GM21737 (cell line): Measurements from ENCODE around the gene FBXO9.

Experiments used
- ATAC-seq: cut with Tn5 transposase; IDR thresholded peaks from one replicate; pipeline ENCODE4 v1.9.1; 2021; ENCODE audit warnings: mild to moderate bottlenecking, moderate library complexity; ENCODE audit not compliant: unreplicated experiment

Gene FBXO9

DNA sequence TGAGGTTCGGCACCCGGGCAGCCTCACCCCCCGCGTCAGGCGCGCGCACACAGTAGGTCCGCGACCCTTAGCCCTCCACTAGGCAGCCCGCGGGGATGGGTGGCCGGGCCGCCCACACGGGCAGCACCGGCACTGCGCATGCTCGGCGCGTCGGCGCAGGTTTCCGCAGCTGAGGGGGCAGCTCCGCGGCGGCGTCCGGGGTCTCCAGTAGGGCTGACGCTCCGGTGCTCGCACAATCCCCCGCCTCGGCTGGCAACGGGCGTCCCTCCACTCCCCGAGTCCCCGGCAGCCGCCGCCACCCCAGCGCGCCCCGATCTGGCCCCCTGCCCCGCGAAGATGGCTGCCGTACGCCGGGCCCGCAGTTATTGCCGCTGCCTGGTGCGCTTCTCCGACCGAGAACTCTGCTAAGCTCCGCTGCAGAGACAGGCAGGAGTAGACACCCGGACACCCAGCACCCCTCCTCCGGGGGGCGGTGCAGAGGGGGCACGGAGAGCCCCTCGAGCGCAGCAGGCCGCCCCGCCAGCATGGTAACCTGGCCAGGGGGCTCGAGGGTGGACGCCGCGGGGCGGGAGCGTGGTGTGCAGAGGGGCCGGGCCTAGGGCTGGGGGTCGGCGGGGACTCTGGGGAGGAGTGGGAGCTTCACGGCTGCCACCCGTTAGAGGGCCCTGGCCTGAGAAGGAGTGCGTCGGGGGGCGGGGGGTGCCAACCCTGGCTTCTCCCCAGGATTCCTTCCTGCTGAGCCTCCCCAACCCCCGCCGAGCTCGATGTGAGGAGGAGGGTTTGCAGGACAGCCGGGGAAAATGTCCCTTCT lies at the start of gene FBXO9:
Gene FBXO9 (plus strand): TSS at position 139 of the 811 bp plus-strand sequence. CDS start 386 bp downstream, at position 525.
- peak; percentile 40 for ATAC-seq

DNA sequence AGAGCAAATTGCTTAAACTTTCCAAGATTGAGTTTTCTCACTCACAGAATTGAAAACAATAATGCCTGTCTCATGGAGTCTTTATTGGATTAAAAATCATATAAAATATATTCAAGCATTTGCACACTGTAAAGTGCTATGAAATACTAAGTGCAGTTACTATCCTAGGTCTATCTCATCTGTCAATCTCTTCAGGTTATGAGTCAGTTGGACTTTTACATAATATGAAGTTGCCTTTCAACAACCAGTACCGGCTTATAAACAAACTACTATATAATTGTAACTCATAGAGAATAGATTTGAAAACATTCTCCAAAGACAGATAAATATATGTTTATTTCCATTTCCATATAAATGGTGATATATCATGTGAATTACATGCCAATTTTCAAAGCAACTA lies 49.7 kb upstream of the FBXO9 start:
- ATAC-seq, result no peak

DNA sequence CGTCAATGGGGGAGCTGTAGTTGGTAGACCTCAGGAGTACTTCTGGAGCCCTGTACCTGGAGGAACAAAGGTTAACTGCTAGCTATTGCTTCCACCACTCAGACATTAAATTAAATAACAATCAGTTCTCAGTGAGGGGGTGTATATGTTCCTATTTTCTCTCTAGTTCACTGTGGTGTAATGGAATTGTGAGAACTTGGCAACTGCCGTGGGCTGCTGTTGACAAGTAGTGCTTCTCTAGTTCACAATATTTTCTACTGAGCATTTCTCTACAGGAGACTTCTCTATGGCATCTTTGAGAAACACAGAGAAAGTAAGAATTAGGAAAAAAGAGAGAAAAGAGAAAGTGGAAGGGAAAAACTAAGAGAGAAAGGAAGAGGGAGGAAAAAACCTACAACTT lies 46.8 kb upstream of the FBXO9 start:
- no peak for ATAC-seq

DNA sequence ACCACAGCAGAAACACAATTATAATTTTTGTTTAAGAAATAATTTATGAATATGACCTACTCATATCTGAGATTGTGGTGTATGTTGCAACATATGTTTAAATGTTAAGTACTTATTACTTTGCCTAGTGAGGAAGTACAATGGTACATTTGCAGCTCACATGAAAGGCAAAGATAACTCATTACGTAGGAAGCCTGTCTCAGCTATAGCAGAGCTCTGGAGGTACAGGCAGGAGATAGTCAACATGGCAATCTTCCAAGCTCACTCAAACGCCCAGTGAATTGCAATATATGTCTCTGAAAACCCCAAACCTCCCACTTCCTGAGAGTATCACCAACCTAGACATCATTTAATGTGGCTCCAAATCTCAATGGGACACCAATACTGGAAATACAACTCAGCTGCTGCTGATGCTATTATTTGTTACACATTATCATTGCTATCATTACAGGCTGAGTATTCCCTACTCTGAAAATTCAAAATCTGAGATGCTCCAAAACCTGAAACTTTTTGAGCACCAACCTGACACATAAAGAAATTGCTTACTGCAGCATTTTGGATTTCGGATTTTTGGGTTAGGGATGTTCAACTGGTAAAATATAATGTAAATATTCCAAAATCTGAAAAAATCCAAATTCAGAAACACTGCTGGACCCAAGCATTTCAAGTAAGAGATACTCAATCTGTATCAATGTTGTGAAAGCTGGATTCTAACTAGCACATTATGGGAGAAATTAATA lies 45.0 kb upstream of the FBXO9 start:
- no peak for ATAC-seq

DNA sequence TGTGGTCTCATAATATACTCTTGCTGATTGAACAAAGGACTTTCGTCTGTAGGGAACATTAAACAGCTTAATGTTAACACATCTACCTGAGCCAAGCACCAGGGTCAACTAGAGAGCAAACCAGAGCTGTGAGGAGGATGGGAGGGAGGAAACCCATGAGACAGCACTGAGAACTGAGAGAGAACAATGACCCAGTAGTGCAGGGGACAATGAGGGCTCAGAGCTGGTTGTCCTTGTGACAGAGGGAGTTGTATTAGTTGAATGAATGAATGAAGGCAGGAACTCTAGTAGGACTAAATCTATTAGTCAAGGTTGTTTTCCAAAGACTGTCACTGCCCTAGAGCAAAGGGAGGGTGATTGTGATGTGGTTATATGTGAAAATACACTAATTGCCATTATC lies 41.9 kb upstream of the FBXO9 start:
- no peak for ATAC-seq

DNA sequence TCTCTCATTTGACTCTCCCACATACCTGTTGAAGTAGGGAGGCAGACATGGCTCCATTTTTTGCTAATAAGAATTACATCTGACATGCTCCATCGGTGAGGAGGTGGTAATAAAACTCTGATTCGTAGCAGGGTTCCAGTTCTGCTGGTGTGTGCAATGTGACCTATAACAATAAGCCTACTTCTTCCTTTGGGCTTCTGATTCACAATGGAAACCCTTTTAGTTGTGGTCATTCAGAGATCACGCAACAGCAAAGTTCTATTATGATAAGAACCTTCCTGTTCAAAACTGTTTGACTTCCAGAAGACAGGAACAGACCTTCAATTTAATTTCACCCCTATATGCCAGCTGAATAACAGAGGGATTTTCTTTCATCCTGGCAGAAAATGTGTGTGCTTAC lies 38.7 kb upstream of the FBXO9 start:
- ATAC-seq, result no peak

DNA sequence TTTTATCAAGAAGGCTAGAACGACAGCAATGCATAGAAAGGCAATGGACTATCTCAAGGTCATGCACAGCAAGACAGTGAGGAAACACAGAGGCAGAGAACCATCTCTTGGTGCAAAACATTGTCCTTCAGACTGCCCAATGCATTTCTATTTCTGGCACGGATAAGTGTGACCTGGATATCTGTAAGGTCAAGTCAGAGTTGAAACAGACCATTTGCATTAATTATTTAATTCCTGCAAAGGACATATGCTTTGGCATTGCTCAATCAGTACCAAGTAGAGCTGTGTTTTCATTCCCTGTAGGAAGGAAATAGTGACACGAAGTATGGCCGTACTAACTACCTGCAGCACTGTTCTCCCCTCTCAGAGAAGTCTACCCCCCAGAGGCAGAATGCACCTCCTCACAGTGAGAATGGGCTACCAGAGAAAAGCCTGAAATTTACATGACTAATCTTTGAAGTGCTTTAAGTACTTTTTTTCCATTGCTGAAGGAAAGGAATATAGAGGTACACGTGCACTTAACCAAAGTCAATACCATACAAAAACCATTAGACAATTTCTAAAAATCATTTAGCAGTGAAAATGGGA lies 38.0 kb upstream of the FBXO9 start:
- no peak for ATAC-seq

DNA sequence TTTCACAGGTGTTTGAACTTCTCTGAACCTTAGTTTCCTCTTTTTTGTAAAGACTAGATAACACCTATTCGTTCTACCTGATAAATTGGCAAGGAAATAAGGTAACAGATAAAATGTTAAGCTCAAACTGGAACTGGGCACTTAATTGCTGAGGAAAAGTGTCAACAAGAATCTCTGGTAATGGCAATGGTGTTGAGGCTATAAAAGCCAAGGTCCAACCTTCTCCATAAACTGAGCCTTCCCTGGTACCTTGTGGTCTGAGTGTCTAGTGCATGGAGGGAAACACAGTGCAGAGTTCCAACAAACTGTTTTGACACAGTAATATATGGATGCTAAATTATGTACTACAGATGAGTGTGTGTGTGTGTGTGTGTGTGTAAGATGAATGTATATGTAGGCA lies 36.7 kb upstream of the FBXO9 start:
- ATAC-seq, result no peak

DNA sequence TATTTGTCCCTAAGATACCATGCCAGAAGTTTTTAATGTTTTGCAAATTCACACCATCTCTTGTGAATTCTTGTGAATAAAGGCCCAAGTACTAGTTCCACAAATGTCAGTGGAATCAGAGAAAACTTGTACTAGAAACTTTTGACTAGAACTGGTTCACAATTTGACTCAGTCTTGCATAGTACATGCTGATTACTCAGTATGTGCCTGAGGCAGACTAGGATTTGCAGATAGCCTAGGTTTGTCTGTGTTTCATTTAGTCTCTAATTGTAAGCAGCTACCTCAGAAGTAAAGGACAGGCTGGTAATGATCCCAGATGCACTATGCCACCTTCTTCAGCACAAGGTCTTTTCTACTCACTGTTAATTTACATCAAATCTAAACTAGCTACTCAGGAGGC lies 35.9 kb upstream of the FBXO9 start:
- no peak for ATAC-seq

DNA sequence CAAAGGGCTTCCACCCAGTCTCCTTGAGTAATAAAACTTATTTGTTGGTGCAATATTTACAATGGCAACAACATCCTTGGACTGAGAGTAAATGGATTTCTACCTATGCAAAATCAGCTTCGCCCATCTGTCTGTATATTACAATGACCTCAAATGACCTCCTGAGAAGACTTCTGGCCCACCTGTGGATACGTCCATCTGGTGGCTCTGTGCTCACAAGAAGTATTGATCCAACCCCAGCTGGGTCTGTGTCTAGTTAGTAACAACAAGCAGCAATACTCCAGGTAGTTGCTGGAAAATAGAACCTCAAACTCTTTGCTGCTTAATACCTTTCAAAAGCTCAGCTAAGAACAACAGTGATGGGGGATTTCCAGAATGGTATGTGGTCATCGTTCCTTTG lies 35.4 kb upstream of the FBXO9 start:
- no peak for ATAC-seq

DNA sequence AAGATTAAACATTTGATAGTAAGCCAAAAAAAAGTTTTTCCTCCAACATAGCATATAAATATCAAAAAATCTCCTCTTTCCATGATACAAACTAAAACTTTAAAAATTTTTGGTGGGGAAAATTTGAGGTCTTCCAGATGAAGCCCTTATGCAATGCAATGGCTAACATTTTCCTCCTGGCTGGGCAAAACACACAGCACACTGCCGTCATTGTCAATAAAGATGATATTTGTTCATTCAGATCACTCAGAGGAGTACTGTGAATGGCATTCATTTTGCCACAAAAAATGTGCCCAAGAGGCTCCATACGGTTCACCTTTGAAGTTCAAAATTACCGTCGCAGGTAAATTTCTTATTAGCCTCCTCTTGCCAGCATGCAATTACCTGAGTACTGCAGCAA lies 33.9 kb upstream of the FBXO9 start:
- ATAC-seq, result no peak

DNA sequence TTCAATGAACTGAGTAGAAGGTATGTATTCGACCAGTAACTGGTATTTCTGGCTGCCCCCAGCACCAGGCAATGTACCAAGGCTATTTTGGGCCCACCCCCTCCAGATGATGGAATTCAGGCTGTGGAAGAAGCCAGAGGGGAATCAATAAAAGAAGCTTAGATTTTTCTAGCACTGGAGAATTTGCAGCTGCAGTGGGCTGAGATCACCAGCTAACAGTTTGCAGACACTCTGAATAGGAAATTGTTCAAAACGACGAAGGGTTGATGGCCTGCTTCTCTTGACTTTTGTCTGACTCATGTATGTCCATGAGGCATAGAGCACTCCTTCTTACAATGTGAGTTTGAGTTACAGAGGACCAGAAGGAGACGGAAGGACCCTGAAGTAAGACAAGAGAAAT lies 32.4 kb upstream of the FBXO9 start:
- ATAC-seq, result no peak

DNA sequence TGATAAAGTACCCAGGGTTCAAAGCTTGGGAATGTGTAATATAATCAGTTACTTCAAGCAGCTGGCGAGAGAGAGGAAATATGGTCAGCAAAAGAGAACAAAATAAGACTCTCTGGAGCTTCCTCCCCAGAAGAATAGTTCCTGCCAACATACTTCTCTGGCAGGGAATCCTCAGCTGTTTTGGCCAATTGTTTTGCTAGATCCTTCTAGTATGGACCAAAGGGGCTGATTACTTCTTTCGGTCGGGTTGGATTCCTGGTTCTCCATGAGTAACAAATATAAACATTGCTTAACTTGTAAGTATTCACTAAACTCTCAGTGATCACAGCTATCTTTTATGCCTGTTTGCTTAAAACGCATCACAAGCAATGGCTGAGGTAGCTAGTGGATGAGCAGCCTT lies 31.4 kb upstream of the FBXO9 start:
- ATAC-seq, result no peak

DNA sequence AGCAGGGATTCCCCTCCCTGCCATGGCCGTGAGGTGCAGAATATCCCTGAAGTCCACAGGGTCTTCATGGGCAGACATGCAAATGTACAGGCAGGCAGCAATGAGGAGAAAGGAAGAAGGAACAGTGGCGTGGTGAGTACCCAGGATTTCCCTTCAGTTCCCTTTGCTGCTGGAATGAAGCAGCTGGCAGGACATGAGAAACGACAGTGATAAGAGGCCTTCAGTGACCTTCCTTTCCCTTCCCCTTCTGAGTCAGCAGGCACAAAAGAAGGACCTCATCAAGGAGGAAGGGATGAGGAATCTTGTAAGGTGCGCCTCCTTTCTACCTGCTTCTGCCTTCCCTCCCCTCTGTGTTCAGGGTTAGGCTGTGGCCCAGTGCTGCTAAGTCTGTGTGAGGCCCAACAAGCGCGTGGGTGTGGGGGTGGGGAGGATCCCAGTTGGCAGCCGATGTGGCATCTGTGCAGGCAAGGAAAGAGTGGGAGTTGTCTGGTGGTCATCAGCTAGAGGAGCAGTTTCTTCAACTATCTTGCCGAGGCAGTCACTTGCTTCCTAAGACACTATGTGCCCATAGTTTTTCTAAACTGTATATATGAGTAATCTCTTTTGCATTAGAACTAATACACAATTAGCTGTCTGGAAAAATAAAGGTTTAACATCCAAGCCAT lies 29.5 kb upstream of the FBXO9 start:
- no peak for ATAC-seq

DNA sequence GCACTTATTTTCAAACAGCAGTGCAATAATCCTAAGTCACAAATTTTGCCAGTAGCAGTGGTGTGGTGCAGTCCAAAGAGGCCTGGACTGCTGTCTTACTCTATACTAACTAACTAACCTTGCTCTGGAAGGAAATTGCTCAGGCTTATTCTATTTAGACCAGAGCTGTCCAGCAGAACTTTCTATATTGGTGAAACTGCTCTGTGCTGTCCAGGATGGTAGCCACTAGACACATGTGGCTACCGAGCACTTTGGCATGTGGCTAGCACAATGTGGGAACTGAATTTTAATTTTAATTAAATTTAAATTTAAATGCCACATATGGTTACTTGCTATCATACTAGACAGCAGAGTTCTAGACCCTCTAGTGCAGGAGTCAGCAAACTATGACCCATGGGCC lies 27.1 kb upstream of the FBXO9 start:
- ATAC-seq, result no peak

DNA sequence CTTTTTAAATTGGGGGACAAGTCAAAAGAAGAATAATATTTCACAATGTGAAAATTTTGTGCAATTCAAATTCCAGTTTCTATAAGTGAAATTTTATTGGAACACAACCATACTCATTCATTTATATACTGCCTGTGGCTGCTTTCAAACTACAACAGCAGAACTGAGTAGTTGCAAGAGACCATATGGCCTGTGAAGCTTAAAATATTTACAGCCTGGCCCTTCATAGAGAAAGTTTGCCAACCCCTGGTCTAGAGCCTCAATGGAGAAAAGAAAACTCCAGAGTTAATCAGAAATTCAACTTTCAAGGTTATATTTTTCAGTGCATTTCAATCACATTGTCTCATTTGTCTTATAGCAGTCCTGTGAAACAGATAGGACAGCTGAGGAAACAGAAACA lies 26.6 kb upstream of the FBXO9 start:
- ATAC-seq, result no peak

DNA sequence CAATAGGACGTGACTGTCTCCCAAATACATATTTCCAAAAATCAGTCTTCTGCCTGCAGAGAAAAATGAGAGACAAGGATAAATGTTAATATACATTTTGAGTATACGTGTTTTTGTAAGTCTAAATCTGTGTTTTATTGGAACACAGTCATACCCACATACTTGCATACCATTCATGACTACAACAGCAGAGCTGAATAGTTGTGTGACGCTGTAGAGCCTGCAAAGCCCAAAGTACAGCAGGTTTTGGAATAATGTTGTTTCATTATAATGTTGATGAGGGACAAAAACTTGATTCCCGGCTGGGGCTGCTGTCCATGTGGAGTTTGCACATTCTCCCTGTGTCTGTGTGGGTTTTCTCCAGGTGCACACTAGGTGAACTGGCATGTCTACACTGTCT lies 23.8 kb upstream of the FBXO9 start:
- ATAC-seq, result no peak

DNA sequence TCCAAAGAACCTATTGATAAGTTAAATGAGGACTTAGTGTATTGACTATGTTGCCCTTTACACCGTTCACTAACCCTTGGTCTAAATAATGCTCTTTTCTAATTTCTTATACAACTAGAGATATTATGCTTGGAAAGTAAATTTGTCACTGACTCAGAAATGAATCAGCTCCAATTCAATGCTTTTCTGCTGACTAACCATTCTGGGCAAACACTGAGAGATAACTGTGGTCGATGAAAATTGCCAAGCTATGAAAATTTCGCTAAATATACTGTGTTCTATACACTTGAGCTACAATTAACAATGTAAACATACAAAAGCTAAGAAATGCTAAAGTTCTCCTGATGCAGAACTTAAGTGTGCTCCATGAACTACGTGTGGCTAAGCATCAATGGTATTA lies 23.1 kb upstream of the FBXO9 start:
- no peak for ATAC-seq

DNA sequence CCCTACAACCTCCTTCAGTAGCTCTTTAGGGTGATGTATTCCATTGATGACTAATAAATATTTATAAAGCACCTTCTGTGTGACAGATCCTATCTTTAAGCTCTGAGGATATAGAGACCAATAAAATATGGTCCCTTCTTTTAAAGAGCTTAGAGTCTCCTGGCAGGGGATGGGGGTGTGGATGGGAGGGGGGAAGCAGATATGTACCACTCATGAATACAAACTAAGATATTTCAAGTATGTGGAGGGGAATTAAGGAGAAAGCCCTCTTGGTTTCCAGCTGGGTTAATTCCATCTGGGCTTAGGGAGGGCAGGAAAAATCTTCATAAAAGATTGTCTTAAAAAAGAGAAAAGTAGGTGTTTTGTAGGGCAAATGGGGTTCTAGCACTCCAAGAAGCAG lies 21.6 kb upstream of the FBXO9 start:
- ATAC-seq, result no peak

DNA sequence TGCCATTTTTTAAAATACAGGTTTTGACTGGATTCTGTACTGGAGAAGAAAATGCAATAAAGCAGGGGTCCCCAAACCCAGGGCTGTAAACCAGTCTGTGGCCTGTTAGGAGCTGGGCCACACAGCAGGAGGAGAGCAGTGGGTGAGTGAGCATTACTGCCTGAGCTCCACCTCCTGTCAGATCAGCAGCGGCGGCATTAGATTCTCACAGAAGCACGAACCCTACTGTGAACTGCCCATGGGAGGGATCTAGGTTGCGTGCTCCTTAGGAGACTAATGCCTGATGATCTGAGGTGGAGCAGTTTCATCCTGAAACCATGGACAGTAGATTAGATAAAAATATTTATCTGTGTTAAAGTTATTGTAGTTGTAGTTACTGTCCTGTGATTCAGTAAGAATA lies 21.1 kb upstream of the FBXO9 start:
- no peak for ATAC-seq

DNA sequence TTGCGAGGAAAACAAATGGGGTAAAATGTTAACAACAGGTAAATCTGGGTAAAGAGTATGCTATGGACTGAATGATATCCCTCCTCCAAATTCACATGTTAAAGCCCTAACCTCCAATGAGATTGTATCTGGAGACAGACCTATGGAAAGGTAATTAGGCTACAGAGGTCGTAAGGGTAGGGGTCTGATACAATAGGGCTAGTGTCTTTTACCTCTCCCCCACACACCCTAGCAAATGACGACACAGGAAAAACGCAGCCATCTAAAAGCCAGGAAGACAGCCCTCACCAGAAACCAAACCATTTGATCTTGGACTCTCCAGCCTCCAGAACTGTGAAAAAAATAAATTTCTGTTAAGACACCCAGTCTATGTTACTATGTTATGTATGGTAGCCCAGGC lies 20.6 kb upstream of the FBXO9 start:
- no peak for ATAC-seq
